ENCODE data around the gene MYO1D.
A peak's percentile ranks its signal among the peaks of the same experiment; 100 is the strongest.

Gene MYO1D

GRCh38 chr17:32815460-32815859, 61.5 kb downstream of the MYO1D start:
- Histone ChIP-seq H3K4me1 (peaks cover 0 to 97% (median 17%) of the 10 kb centered on the region in 4 donors), H3K36me3 (no peaks in the 10 kb centered on the region), H3K27me3 (no peaks in the 10 kb centered on the region), H3K4me3 (no peak overlapping the region), H3K27ac (peak overlapping the region; percentile 5 to 62), H3K9me3 (no peaks in the 10 kb centered on the region)
- no peak for DNase-seq
- intact Hi-C loops (cut with DNase I; ENCODE audit: low total_unique reads) = no loop called here
- TF ChIP-seq, protein P1, sequence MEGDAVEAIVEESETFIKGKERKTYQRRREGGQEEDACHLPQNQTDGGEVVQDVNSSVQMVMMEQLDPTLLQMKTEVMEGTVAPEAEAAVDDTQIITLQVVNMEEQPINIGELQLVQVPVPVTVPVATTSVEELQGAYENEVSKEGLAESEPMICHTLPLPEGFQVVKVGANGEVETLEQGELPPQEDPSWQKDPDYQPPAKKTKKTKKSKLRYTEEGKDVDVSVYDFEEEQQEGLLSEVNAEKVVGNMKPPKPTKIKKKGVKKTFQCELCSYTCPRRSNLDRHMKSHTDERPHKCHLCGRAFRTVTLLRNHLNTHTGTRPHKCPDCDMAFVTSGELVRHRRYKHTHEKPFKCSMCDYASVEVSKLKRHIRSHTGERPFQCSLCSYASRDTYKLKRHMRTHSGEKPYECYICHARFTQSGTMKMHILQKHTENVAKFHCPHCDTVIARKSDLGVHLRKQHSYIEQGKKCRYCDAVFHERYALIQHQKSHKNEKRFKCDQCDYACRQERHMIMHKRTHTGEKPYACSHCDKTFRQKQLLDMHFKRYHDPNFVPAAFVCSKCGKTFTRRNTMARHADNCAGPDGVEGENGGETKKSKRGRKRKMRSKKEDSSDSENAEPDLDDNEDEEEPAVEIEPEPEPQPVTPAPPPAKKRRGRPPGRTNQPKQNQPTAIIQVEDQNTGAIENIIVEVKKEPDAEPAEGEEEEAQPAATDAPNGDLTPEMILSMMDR (IDR thresholded peaks at IDR 0.05) = no peak

DNA sequence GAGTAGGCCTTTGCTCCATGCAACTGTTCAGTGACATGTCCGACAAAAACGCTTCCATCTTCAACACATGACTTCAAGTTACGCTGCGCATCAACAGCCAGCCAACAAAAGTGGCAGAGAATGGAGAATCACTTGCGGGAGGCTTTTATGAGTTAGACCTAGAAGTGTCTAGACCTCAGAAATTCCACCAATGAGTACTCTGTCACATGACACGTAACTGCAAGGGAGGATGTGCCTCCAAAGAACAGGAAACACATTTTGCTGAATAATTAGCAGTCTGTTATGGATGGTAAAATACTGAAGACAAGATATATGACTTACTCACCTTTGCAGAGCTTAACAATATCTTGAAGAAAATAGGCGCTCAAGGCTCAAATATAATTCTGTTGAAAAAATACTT, 62.1 kb downstream of the MYO1D start:
- TF ChIP-seq, protein P1 (IDR thresholded peaks at IDR 0.05) = no peak
- no peaks in the 10 kb centered on the region for H3K9me3 ChIP-seq
- peaks cover 0 to 96% (median 17%) of the 10 kb centered on the region in 4 donors for H3K4me1 ChIP-seq
- no peak overlapping the region for H3K4me3 ChIP-seq
- H3K27me3 ChIP-seq = no peaks in the 10 kb centered on the region
- no peaks in the 10 kb centered on the region for H3K36me3 ChIP-seq
- peak overlapping the region; percentile 5 to 62 for H3K27ac ChIP-seq
- DNase-seq = no peak
- intact Hi-C loops (cut with DNase I; ENCODE audit: low total_unique reads) = no loop called here

GRCh38 chr17:32813021-32813420, 63.9 kb downstream of the MYO1D start:
- Histone ChIP-seq H3K27me3 (no peaks in the 10 kb centered on the region), H3K9me3 (no peaks in the 10 kb centered on the region), H3K4me1 (peaks cover 0 to 96% (median 19%) of the 10 kb centered on the region in 4 donors), H3K36me3 (no peaks in the 10 kb centered on the region), H3K4me3 (no peak overlapping the region), H3K27ac (peak overlapping the region in 1 of 2 donors; percentile 62)
- no peak for DNase-seq
- intact Hi-C loops (cut with DNase I; ENCODE audit: low total_unique reads) = no loop called here
- TF ChIP-seq, protein P1 (IDR thresholded peaks at IDR 0.05) = no peak

DNA sequence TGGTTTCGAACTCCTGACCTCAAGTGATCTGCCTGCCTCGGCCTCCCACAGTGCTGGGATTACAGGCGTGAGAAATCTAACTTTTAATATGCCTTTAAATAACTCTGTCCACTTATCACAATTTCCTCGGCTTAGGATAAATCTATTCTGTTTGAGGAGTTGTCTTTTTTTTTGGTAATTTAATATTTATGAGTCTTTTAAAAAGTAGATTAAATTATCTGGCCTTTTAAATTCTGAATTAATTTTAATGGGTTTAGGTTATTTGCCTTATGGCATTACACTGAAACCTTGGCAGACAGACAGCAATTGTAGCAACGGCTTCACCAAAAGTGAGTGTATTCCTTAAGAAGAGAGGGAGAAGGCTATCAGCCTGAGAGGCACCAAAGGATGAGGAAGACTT, 66.2 kb downstream of the MYO1D start:
- Histone ChIP-seq H3K36me3 (no peaks in the 10 kb centered on the region), H3K4me3 (no peak overlapping the region), H3K27ac (no peak overlapping the region), H3K27me3 (no peaks in the 10 kb centered on the region), H3K9me3 (no peaks in the 10 kb centered on the region), H3K4me1 (peaks cover 0 to 98% (median 21%) of the 10 kb centered on the region in 4 donors)
- no peak for DNase-seq
- intact Hi-C loops (cut with DNase I; ENCODE audit: low total_unique reads) = no loop called here
- TF ChIP-seq, protein P1 (IDR thresholded peaks at IDR 0.05) = no peak

DNA sequence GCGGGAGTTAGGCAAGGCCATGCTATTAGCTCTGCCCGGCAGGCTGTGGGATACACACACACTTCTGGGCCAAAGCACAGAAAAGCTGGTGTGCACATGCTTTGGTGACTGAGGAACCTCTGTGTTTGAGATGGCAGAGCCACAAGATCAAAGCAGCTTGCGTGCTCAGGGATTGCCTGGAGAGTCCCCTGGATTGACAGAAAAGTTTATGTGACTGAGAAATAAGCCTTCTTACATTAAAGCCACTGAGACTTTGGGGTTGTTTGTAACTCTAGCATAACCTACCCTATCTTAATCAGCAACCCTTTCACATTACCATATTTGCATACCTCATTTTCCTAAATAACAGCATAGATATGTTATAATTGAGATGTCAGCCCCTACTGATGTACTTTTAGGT, 69.3 kb downstream of the MYO1D start:
- no peak for DNase-seq
- intact Hi-C loops (cut with DNase I; ENCODE audit: low total_unique reads) = no loop called here
- Histone ChIP-seq H3K27ac (no peak overlapping the region), H3K9me3 (no peaks in the 10 kb centered on the region), H3K4me1 (peaks cover 0 to 97% (median 26%) of the 10 kb centered on the region in 4 donors), H3K36me3 (no peaks in the 10 kb centered on the region), H3K27me3 (no peaks in the 10 kb centered on the region), H3K4me3 (no peak overlapping the region)
- TF ChIP-seq, protein P1 (IDR thresholded peaks at IDR 0.05) = no peak

- intact Hi-C loops (cut with DNase I; ENCODE audit: low total_unique reads) = no loop called here
- Histone ChIP-seq H3K4me1 (peaks cover 0 to 95% (median 29%) of the 10 kb centered on the region in 4 donors), H3K4me3 (no peak overlapping the region), H3K27ac (no peak overlapping the region), H3K27me3 (no peaks in the 10 kb centered on the region), H3K9me3 (no peaks in the 10 kb centered on the region), H3K36me3 (no peaks in the 10 kb centered on the region)
- no peak for DNase-seq
- TF ChIP-seq, protein P1 (IDR thresholded peaks at IDR 0.05) = no peak
These were observed 70.3 kb downstream of the MYO1D start for GRCh38 chr17:32806646-32807045.

All from tibial artery (tissue), 4 donors.